Panc1 (cell line): ENCODE results near the gene CYB5A. TPM values are rescaled to one million over a fixed set of nuclear protein-coding genes. Genes with fewer than 3 reads are reported as not detected.

Experiments used
- ATAC-seq: fragments of 200-7000 bp; cut with Tn5 transposase; 2 replicates; pipeline ENCODE4 v1.9.1; 2020; ENCODE audit warnings: mild to moderate bottlenecking, moderate library complexity
- BruUV-seq: library from RNA; stranded (reverse); fragments of 400-500 nt; replicated peaks from 2 replicates; lab custom pipeline; 2021; lab: Mats Ljungman, UMichigan
- CTCF ChIA-PET: fragments of 300-600 bp; sonication (Branson Sonifier 250); formaldehyde crosslinking; loops from one replicate; lab custom pipeline; 2022; ENCODE audit warnings: antibody characterized with exemption; lab: Charles Lee
- POLR2A ChIA-PET: fragments of 300-600 bp; sonication (Branson Sonifier 250); formaldehyde crosslinking; loops from one replicate; lab custom pipeline; 2022; ENCODE audit warnings: antibody characterized with exemption; lab: Charles Lee
- DNase-seq: peaks from one replicate; pipeline ENCODE4 v3.0.0-alpha.2; 2010; ENCODE audit warnings: low read depth, low spot score
- H3K27ac ChIP-seq: 2 replicates; pipeline ENCODE4 v1.5.1; 2011; ENCODE audit warnings: mild to moderate bottlenecking, low read length, inconsistent platforms
- H3K27me3 ChIP-seq: fragments of 200-500 bp; sonication (Bioruptor generic); 2 replicates; pipeline ENCODE4 v1.6.0; 2014; ENCODE audit warnings: low read length, inconsistent platforms; ENCODE audit not compliant: control insufficient read depth, insufficient read depth
- H3K36me3 ChIP-seq: fragments of 200-500 bp; sonication (Bioruptor generic); 2 replicates; pipeline ENCODE4 v1.5.1; 2014; ENCODE audit warnings: inconsistent platforms, mild to moderate bottlenecking, low read length, moderate library complexity; ENCODE audit not compliant: control insufficient read depth, insufficient read depth
- H3K4me1 ChIP-seq: 2 replicates; pipeline ENCODE4 v1.5.1; 2011; ENCODE audit warnings: inconsistent platforms, mild to moderate bottlenecking, low read length, moderate library complexity; ENCODE audit not compliant: control insufficient read depth, insufficient read depth
- H3K4me3 ChIP-seq, 2 experiments: 2 replicates each; pipeline ENCODE4 v1.5.1; 2011 to 2012; ENCODE audit warnings: low read depth in 2 of 2, low read length in 2 of 2, mild to moderate bottlenecking in 2 of 2, inconsistent platforms in 1 of 2, moderate library complexity in 1 of 2
- H3K9me3 ChIP-seq: fragments of 200-500 bp; sonication (Bioruptor generic); 2 replicates; pipeline ENCODE4 v1.5.1; 2014; ENCODE audit warnings: low read depth, mild to moderate bottlenecking, inconsistent platforms, low read length, moderate library complexity; ENCODE audit not compliant: control insufficient read depth, insufficient read depth
- CTCF ChIP-seq: fragments of 450-650 bp; IDR thresholded peaks from 2 replicates; pipeline ENCODE4 v1.5.1; 2017; ENCODE audit warnings: mild to moderate bottlenecking
- POLR2AphosphoS5 ChIP-seq: IDR thresholded peaks from 2 replicates; pipeline ENCODE4 v1.6.1; 2012; ENCODE audit warnings: mild to moderate bottlenecking, low read depth, low read length, moderate library complexity
- REST ChIP-seq, 2 experiments: IDR thresholded peaks; 2 replicates each; pipeline ENCODE4 v1.6.1; 2011 to 2012; ENCODE audit warnings: low read depth in 2 of 2, control low read depth in 1 of 2, low read length in 1 of 2, mild to moderate bottlenecking in 1 of 2, moderate library complexity in 1 of 2; ENCODE audit not compliant: insufficient read depth in 1 of 2
- SIN3A ChIP-seq: IDR thresholded peaks from 2 replicates; pipeline ENCODE4 v1.6.1; 2012; ENCODE audit warnings: low read depth, mild to moderate bottlenecking, low read length, moderate library complexity, borderline replicate concordance; ENCODE audit not compliant: insufficient read depth
- TCF7L2 ChIP-seq: IDR thresholded peaks from 2 replicates; pipeline ENCODE4 v1.6.1; 2011; ENCODE audit warnings: mild to moderate bottlenecking, low read depth, low read length, inconsistent platforms
- in situ Hi-C: cut with HindIII; loops from 2 replicates; pipeline ENCODE4 v1.10.0; 2016; ENCODE audit warnings: low sequenced_read_pairs, low pct_unique_long_range_greater_than_20kb
- intact Hi-C: fragments of 100-400 bp; cut with micrococcal nuclease; formaldehyde crosslinking; loops from one replicate; pipeline ENCODE4 v1.10.0; 2022; ENCODE audit not compliant: unreplicated experiment
- total RNA-seq: library from RNA; stranded (reverse); gene quantifications from one replicate; pipeline ENCODE4 v1.2.1, GENCODE V29; 2021; ENCODE audit not compliant: unreplicated experiment

Gene CYB5A
- total RNA-seq, 1 experiment from 2014 or later = 51.3 TPM

- no TSS peak for BruUV-seq
- Histone ChIP-seq H3K27ac (no peak overlapping the region), H3K4me1 (no peaks in the 10 kb centered on the region), H3K27me3 (no peaks in the 10 kb centered on the region), H3K36me3 (no peaks in the 10 kb centered on the region), H3K9me3 (no peaks in the 10 kb centered on the region), H3K4me3 (no peak overlapping the region)
- no peak for ATAC-seq
- intact Hi-C loops (no loop called here), in situ Hi-C loops (no loop called here)
- TF ChIP-seq TCF7L2 (no peak), REST (IDR thresholded peaks at IDR 0.05; ENCODE audit: insufficient read depth in 1 of 2, low read depth in 2 of 2, low read length in 1 of 2) (no peak), CTCF (no peak), POLR2AphosphoS5 (no peak), SIN3A (no peak)
- no peak for DNase-seq
- ChIA-PET POLR2A (no interaction called here), CTCF (no interaction called here)
Observed at GRCh38 chr18:74228312-74228711, 63.5 kb downstream of the CYB5A start.

GRCh38 chr18:74226666-74227065 lies 65.1 kb downstream of the CYB5A start:
- ChIA-PET CTCF (no interaction called here), POLR2A (no interaction called here)
- Histone ChIP-seq H3K27me3 (no peaks in the 10 kb centered on the region; the same call in 1 of the 2 replicates), H3K27ac (no peak overlapping the region), H3K36me3 (no peaks in the 10 kb centered on the region), H3K4me3 (no peak overlapping the region), H3K4me1 (no peaks in the 10 kb centered on the region), H3K9me3 (no peaks in the 10 kb centered on the region)
- ATAC-seq (no peak), DNase-seq (no peak)
- intact Hi-C loops (no loop called here), in situ Hi-C loops (no loop called here)
- BruUV-seq = no TSS peak
- no peak for TF ChIP-seq SIN3A

- ATAC-seq = no peak
- no peak overlapping the region for H3K27ac ChIP-seq
- intact Hi-C loops (no loop called here), in situ Hi-C loops (no loop called here)
- H3K36me3 ChIP-seq = no peaks in the 10 kb centered on the region
- H3K27me3 ChIP-seq = no peaks in the 10 kb centered on the region; the same call in 1 of the 2 replicates
- H3K9me3 ChIP-seq = no peaks in the 10 kb centered on the region
- ChIA-PET CTCF (no interaction called here), POLR2A (no interaction called here)
- DNase-seq = no peak
- no peak overlapping the region for H3K4me3 ChIP-seq
- TF ChIP-seq TCF7L2 (no peak), REST (IDR thresholded peaks at IDR 0.05; ENCODE audit: insufficient read depth in 1 of 2, low read depth in 2 of 2, low read length in 1 of 2) (no peak), CTCF (no peak), POLR2AphosphoS5 (no peak), SIN3A (no peak)
- BruUV-seq = no TSS peak
- no peaks in the 10 kb centered on the region for H3K4me1 ChIP-seq
Observed at GRCh38 chr18:74226156-74226555, 65.6 kb downstream of the CYB5A start.
